IMR-90 (cell line): ENCODE data around the gene CEACAM6. TPM values are rescaled to one million over a fixed set of nuclear protein-coding genes. Genes with fewer than 3 reads are reported as not detected.

ENCODE experiments used
- ATAC-seq: fragments of 200-7000 bp; cut with Tn5 transposase; 2 replicates; pipeline ENCODE4 v1.9.1; 2020; ENCODE audit warnings: low read depth, mild to moderate bottlenecking, moderate library complexity
- BruUV-seq: library from RNA; stranded (reverse); fragments of 400-500 nt; replicated peaks from 2 replicates; lab custom pipeline; 2021; lab: Mats Ljungman, UMichigan
- CTCF ChIA-PET: fragments of 300-600 bp; formaldehyde crosslinking; extraction: SDS; loops from one replicate; lab custom pipeline; 2021; ENCODE audit warnings: antibody characterized with exemption; lab: Yijun Ruan, JAX
- POLR2A ChIA-PET: fragments of 300-600 bp; sonication (Branson Sonifier 250); formaldehyde crosslinking; loops from one replicate; lab custom pipeline; 2022; ENCODE audit warnings: antibody characterized with exemption; ENCODE audit not compliant: unreplicated experiment; lab: Charles Lee
- DNase-seq: peaks from one replicate; pipeline ENCODE4 v3.0.0; 2013
- H2AFZ ChIP-seq: replicated peaks from 2 replicates; pipeline ENCODE3; 2013; ENCODE audit warnings: low read length, mild to moderate bottlenecking; ENCODE audit not compliant: poor library complexity
- H2AK5ac ChIP-seq: 2 replicates; pipeline ENCODE4 v1.6.1; 2013; ENCODE audit warnings: low read depth, low read length, inconsistent platforms
- H2AK9ac ChIP-seq: replicated peaks from 2 replicates; pipeline ENCODE3; 2013; ENCODE audit warnings: mild to moderate bottlenecking, low read depth, low read length, moderate library complexity; ENCODE audit not compliant: poor library complexity
- H2BK120ac ChIP-seq: 2 replicates; pipeline ENCODE4 v1.6.1; 2013; ENCODE audit warnings: low read depth, low read length, inconsistent platforms
- H2BK15ac ChIP-seq: 3 replicates; pipeline ENCODE4 v1.6.1; 2013; ENCODE audit warnings: low read depth, low read length, inconsistent platforms
- H2BK20ac ChIP-seq: 2 replicates; pipeline ENCODE4 v1.6.1; 2013; ENCODE audit warnings: low read depth, mild to moderate bottlenecking, inconsistent platforms, low read length, moderate library complexity
- H2BK5ac ChIP-seq: 2 replicates; pipeline ENCODE4 v1.6.1; 2013; ENCODE audit warnings: mild to moderate bottlenecking, low read depth, low read length, inconsistent platforms; ENCODE audit not compliant: poor library complexity, severe bottlenecking
- H3K14ac ChIP-seq: replicated peaks from 2 replicates; pipeline ENCODE4 v1.6.1; 2013; ENCODE audit warnings: low read depth, low read length, inconsistent platforms
- H3K18ac ChIP-seq: 2 replicates; pipeline ENCODE4 v1.6.1; 2013; ENCODE audit warnings: low read depth, low read length, control low read depth
- H3K23ac ChIP-seq: 2 replicates; pipeline ENCODE4 v1.6.1; 2013; ENCODE audit warnings: low read depth, low read length, inconsistent platforms
- H3K27ac ChIP-seq: 2 replicates; pipeline ENCODE4 v1.5.1; 2013; ENCODE audit warnings: mild to moderate bottlenecking, control low read depth, low read length; ENCODE audit not compliant: insufficient read depth
- H3K27me3 ChIP-seq: 2 replicates; pipeline ENCODE4 v1.6.1; 2013; ENCODE audit warnings: low read length; ENCODE audit not compliant: control insufficient read depth, insufficient read depth
- H3K36me3 ChIP-seq: 2 replicates; pipeline ENCODE4 v1.6.1; 2013; ENCODE audit warnings: low read length, mixed read lengths; ENCODE audit not compliant: control insufficient read depth, insufficient read depth
- H3K4ac ChIP-seq: 2 replicates; pipeline ENCODE4 v1.6.1; 2013; ENCODE audit warnings: low read depth, low read length, inconsistent platforms
- H3K4me1 ChIP-seq: 2 replicates; pipeline ENCODE4 v1.6.1; 2013; ENCODE audit warnings: low read length, mixed read lengths; ENCODE audit not compliant: control insufficient read depth, insufficient read depth
- H3K4me2 ChIP-seq: 2 replicates; pipeline ENCODE4 v1.6.1; 2013; ENCODE audit warnings: low read depth, mild to moderate bottlenecking, control low read depth, low read length, moderate library complexity
- H3K4me3 ChIP-seq: 2 replicates; pipeline ENCODE4 v1.5.1; 2013; ENCODE audit warnings: low read depth, mild to moderate bottlenecking, control low read depth, low read length, moderate library complexity; ENCODE audit not compliant: insufficient read depth
- H3K56ac ChIP-seq: 2 replicates; pipeline ENCODE4 v1.6.1; 2013; ENCODE audit warnings: low read length, inconsistent platforms; ENCODE audit not compliant: insufficient read depth; ENCODE audit errors: extremely low read depth
- H3K79me1 ChIP-seq, 2 experiments: 2 replicates each; pipeline ENCODE4 v1.6.1; 2013; ENCODE audit warnings: low read length in 2 of 2, inconsistent platforms in 1 of 2, low read depth in 1 of 2
- H3K9ac ChIP-seq: 2 replicates; pipeline ENCODE4 v1.6.1; 2013; ENCODE audit warnings: low read depth, low read length, control low read depth
- H3K9me1 ChIP-seq: 2 replicates; pipeline ENCODE4 v1.6.1; 2013; ENCODE audit warnings: low read length, inconsistent platforms; ENCODE audit not compliant: insufficient read depth
- H3K9me3 ChIP-seq: 2 replicates; pipeline ENCODE4 v1.6.1; 2013; ENCODE audit warnings: low read length; ENCODE audit not compliant: control insufficient read depth, insufficient read depth
- H4K20me1 ChIP-seq: 2 replicates; pipeline ENCODE4 v1.6.1; 2013; ENCODE audit warnings: low read length, inconsistent platforms; ENCODE audit not compliant: insufficient read depth
- H4K5ac ChIP-seq: 2 replicates; pipeline ENCODE4 v1.6.1; 2013; ENCODE audit warnings: mild to moderate bottlenecking, low read depth, low read length, control low read depth
- H4K8ac ChIP-seq, 2 experiments: 2 replicates each; pipeline ENCODE4 v1.6.1; 2013; ENCODE audit warnings: low read depth in 2 of 2, low read length in 2 of 2, control low read depth in 1 of 2, inconsistent platforms in 1 of 2
- H4K91ac ChIP-seq: 2 replicates; pipeline ENCODE4 v1.6.1; 2013; ENCODE audit warnings: low read depth, low read length, inconsistent platforms; ENCODE audit not compliant: insufficient read depth
- MXI1 ChIP-seq: IDR thresholded peaks from 2 replicates; pipeline ENCODE4 v1.6.1; 2012; ENCODE audit warnings: low read depth, mild to moderate bottlenecking, low read length, moderate library complexity, borderline replicate concordance
- whole genome bisulfite sequencing, 2 experiments: methylation state at CpG; one replicate each; pipeline versions ENCODE4 v1.1.5 to v1.1.7; 2013; ENCODE audit warnings: missing lambda C conversion rate in 2 of 2; ENCODE audit not compliant: insufficient read length in 1 of 2; ENCODE audit errors: extremely low coverage in 2 of 2; 5-methylcytosine and 5-hydroxymethylcytosine counted together
- dilution Hi-C: fragments of 300-500 bp; cut with HindIII; formaldehyde crosslinking; loops from one replicate; pipeline ENCODE4 v1.14.3; 2018; ENCODE audit warnings: low sequenced_read_pairs; ENCODE audit not compliant: unreplicated experiment
- in situ Hi-C: fragments of 300-500 bp; cut with MboI; formaldehyde crosslinking; loops from 3 replicates; pipeline ENCODE4 v1.14.3; 2019; ENCODE audit warnings: low sequenced_read_pairs, inconsistent platforms, mixed read lengths
- intact Hi-C: fragments of 100-400 bp; cut with micrococcal nuclease; formaldehyde crosslinking; loops from 2 replicates; pipeline ENCODE4 v1.10.0; 2022
- polyA plus RNA-seq, 3 experiments: library from polyadenylated mRNA; depleted of rRNA; stranded (reverse); fragments of >200 nt; gene quantifications; 2 replicates each; pipeline ENCODE4 v1.2.3, GENCODE V29; 2012; ENCODE audit warnings: low replicate concordance in 1 of 3
- total RNA-seq: library from RNA; depleted of rRNA; stranded (reverse); fragments of >200 nt; gene quantifications from 2 replicates; pipeline ENCODE4 v1.2.3, GENCODE V29; 2012

Gene CEACAM6
- total and polyA plus RNA-seq, 2 of the 4 experiments (the other 2 are of a cell fraction) = not detected

DNA sequence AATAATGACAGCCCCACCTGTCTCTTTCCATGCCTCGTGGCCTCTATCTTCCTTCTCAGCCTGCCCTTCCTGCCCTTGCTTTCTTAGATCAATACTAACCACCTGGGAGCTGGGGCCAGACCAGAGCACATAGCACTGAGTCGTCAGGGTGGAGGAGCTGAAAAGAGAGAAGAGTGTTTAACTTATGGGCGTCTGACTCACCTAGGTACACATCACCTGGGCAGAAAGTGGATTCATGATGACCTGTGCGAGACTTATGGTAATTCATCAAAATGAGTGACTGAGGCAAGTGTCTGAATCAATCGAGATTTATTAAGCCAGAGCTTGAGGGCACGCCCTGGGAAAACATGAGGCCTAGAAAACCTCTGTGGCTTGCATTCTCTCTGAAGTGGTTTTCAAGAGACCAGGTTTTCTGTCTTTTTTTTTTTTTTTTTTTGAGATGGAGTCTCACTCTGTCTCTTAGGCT, 19.2 kb downstream of the CEACAM6 start:
- Histone ChIP-seq H3K4me2 (no peak overlapping the region), H3K9me1 (no peaks in the 10 kb centered on the region), H3K4ac (no peak overlapping the region), H3K18ac (no peak overlapping the region), H2BK120ac (no peak overlapping the region), H3K4me1 (no peaks in the 10 kb centered on the region), H3K9ac (no peak overlapping the region), H3K36me3 (no peaks in the 10 kb centered on the region), H3K27ac (no peak overlapping the region), H4K91ac (no peak overlapping the region), H4K20me1 (no peaks in the 10 kb centered on the region), H2BK20ac (no peak overlapping the region), H2AFZ (no peak overlapping the region), H3K23ac (no peak overlapping the region), H4K5ac (no peak overlapping the region), H3K9me3 (no peaks in the 10 kb centered on the region), H2AK5ac (no peak overlapping the region), H3K14ac (no peak overlapping the region), H2AK9ac (no peak overlapping the region), H2BK5ac (no peak overlapping the region), H4K8ac (no peak overlapping the region), H3K4me3 (no peak overlapping the region), H3K56ac (no peak overlapping the region), H2BK15ac (no peak overlapping the region), H3K79me1 (no peaks in the 10 kb centered on the region), H3K27me3 (peaks cover 2% of the 10 kb centered on the region; the same call in 1 of the 2 replicates)
- DNase-seq = no peak
- BruUV-seq = no TSS peak
- ChIA-PET CTCF (no interaction called here), POLR2A (no interaction called here)
- intact Hi-C loops (no loop called here), in situ Hi-C loops (no loop called here), dilution Hi-C loops (no loop called here)
- TF ChIP-seq MXI1 = no peak
- ATAC-seq = no peak
- WGBS, 2 experiments = 27% methylated on average over 3 of the region's 6 CpGs; no CpG with 5 or more reads in 1 of the 2 experiments
